SK-N-SH treated with all-trans-retinoic acid at 6 μM for 48 hours (cell line): ENCODE data around the gene ZBTB42.

Experiments used
- ARNTL ChIP-seq: fragments of 450-650 bp; formaldehyde crosslinking; IDR thresholded peaks from 2 replicates; pipeline ENCODE4 v1.5.0; 2020; ENCODE audit warnings: low read depth, mild to moderate bottlenecking, moderate library complexity, borderline replicate concordance
- BACH2 ChIP-seq: fragments of 250-450 bp; sonication (Bioruptor Pico); IDR thresholded peaks from 2 replicates; pipeline ENCODE4 v1.9.0; 2021; ENCODE audit warnings: mild to moderate bottlenecking, borderline replicate concordance
- CSDC2 ChIP-seq: fragments of 250-450 bp; sonication (Bioruptor Pico); IDR thresholded peaks from 2 replicates; pipeline ENCODE4 v1.5.0; 2020; ENCODE audit warnings: mild to moderate bottlenecking, moderate library complexity
- CSRNP3 ChIP-seq: fragments of 250-450 bp; sonication (Bioruptor Pico); IDR thresholded peaks from 2 replicates; pipeline ENCODE4 v1.5.1; 2021; ENCODE audit warnings: mild to moderate bottlenecking, moderate library complexity
- ISL1 ChIP-seq: fragments of 250-450 bp; sonication (Bioruptor Pico); IDR thresholded peaks from 2 replicates; pipeline ENCODE4 v2.1.2; 2022; ENCODE audit warnings: mild to moderate bottlenecking, moderate library complexity
- POU6F1 ChIP-seq: fragments of 250-450 bp; sonication (Bioruptor Pico); IDR thresholded peaks from 2 replicates; pipeline ENCODE4 v1.8.0; 2021; ENCODE audit warnings: low read depth, mild to moderate bottlenecking, moderate library complexity, borderline replicate concordance
- RARB ChIP-seq: fragments of 250-450 bp; sonication (Bioruptor Pico); IDR thresholded peaks from 2 replicates; pipeline ENCODE4 v1.8.0; 2021; ENCODE audit warnings: mild to moderate bottlenecking, moderate library complexity
- TOX ChIP-seq: fragments of 250-450 bp; sonication (Bioruptor Pico); IDR thresholded peaks from 2 replicates; pipeline ENCODE4 v1.8.0; 2021; ENCODE audit warnings: mild to moderate bottlenecking, moderate library complexity, borderline replicate concordance
- ZFP3 ChIP-seq: fragments of 250-450 bp; sonication (Bioruptor Pico); IDR thresholded peaks from 2 replicates; pipeline ENCODE4 v1.5.0; 2020; ENCODE audit warnings: mild to moderate bottlenecking, moderate library complexity
- ZNF70 ChIP-seq: fragments of 450-650 bp; formaldehyde crosslinking; IDR thresholded peaks from 2 replicates; pipeline ENCODE4 v1.5.0; 2020; ENCODE audit warnings: mild to moderate bottlenecking, moderate library complexity
- TF ChIP-seq, protein P1 (sequence below): fragments of 250-450 bp; sonication (Bioruptor Pico); IDR thresholded peaks from 2 replicates; pipeline ENCODE4 v1.8.0; 2020; ENCODE audit warnings: mild to moderate bottlenecking, moderate library complexity, borderline replicate concordance

DNA sequence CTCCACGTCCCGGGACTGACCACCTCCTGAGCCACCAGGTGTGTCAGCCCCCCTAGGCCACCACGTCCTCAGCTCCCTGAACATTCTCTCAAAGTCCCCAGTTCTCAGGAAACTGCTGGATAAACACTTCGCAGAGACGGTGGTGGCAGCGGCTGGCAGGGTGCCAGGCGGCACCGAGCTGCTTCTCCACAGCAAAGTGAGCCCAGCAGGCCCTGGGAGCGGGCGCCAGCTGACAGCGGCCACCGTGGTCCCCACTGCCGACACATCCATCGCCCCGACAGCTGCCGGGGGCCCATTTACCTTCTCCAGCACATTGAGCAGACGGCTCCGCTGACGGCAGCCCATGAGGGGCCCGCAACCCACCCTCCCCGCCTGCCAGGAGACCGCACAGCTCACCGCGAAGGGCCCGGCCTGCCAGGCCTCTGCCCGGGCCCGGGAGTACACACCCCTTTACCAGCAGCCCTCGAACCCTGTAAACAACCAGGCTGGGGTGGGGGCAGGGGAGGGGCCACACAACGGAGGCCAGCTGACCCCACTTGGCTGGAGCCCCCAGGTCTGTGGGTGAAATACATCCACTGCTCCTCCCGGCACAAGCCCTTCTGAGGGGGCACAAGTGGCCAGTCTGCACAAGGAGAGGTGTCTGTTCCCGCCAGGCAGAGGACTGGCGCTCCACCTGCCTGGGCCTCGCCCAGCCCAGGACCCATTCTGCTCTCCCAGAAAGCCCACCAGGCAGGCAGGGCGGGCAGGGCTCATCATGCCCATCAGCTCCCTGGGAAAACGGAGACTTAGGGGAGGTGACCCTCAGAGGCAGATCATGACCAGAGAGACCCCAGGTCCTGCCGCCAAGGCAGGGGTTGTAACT lies 15.8 kb upstream of the ZBTB42 start:
- TF ChIP-seq ZNF70 (no peak), ISL1 (CRISPR knock-in tag) (no peak), CSRNP3 (no peak), CSDC2 (CRISPR knock-in tag) (no peak), ZFP3 (CRISPR knock-in tag) (no peak), POU6F1 (CRISPR knock-in tag) (no peak), RARB (CRISPR knock-in tag) (no peak), BACH2 (no peak), TOX (CRISPR knock-in tag) (no peak), ARNTL (CRISPR knock-in tag) (no peak)
- TF ChIP-seq, protein P1, sequence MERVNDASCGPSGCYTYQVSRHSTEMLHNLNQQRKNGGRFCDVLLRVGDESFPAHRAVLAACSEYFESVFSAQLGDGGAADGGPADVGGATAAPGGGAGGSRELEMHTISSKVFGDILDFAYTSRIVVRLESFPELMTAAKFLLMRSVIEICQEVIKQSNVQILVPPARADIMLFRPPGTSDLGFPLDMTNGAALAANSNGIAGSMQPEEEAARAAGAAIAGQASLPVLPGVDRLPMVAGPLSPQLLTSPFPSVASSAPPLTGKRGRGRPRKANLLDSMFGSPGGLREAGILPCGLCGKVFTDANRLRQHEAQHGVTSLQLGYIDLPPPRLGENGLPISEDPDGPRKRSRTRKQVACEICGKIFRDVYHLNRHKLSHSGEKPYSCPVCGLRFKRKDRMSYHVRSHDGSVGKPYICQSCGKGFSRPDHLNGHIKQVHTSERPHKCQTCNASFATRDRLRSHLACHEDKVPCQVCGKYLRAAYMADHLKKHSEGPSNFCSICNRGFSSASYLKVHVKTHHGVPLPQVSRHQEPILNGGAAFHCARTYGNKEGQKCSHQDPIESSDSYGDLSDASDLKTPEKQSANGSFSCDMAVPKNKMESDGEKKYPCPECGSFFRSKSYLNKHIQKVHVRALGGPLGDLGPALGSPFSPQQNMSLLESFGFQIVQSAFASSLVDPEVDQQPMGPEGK (CRISPR knock-in tag): no peak
